ENCODE results near the gene FAM3D.

The FAM3D gene

GRCh38 chr3:58625196-58625824 lies 41.3 kb downstream of the FAM3D start:
- no peak for TF ChIP-seq ZFX (IDR thresholded peaks at IDR 0.05)
- TF ChIP-seq CTCF (conservative IDR thresholded peaks at IDR 0.05) = no peak
- H3K27ac ChIP-seq = no peak overlapping the region

- TF ChIP-seq CTCF (conservative IDR thresholded peaks at IDR 0.05) (no peak), ZFX (IDR thresholded peaks at IDR 0.05) (no peak)
- H3K27ac ChIP-seq = no peak overlapping the region
These were observed 42.0 kb downstream of the FAM3D start for GRCh38 chr3:58624550-58624949.

GRCh38 chr3:58623961-58624360 lies 42.6 kb downstream of the FAM3D start:
- TF ChIP-seq ZFX (IDR thresholded peaks at IDR 0.05) (no peak), CTCF (conservative IDR thresholded peaks at IDR 0.05) (no peak)
- H3K27ac ChIP-seq = no peak overlapping the region

- TF ChIP-seq ZFX (IDR thresholded peaks at IDR 0.05) = no peak
- no peak for TF ChIP-seq CTCF (conservative IDR thresholded peaks at IDR 0.05)
- H3K27ac ChIP-seq = no peak overlapping the region
These were observed 43.1 kb downstream of the FAM3D start for GRCh38 chr3:58623478-58623877.

- TF ChIP-seq ZFX (IDR thresholded peaks at IDR 0.05) = no peak
- no peak for TF ChIP-seq CTCF (conservative IDR thresholded peaks at IDR 0.05)
- H3K27ac ChIP-seq = no peak overlapping the region
These were observed 43.7 kb downstream of the FAM3D start for GRCh38 chr3:58622892-58623291.

- TF ChIP-seq CTCF (conservative IDR thresholded peaks at IDR 0.05) = no peak
- no peak for TF ChIP-seq ZFX (IDR thresholded peaks at IDR 0.05)
- no peak overlapping the region for H3K27ac ChIP-seq
These were observed 44.1 kb downstream of the FAM3D start for GRCh38 chr3:58622436-58622835.

- no peak for TF ChIP-seq ZFX (IDR thresholded peaks at IDR 0.05)
- TF ChIP-seq CTCF (conservative IDR thresholded peaks at IDR 0.05) = no peak
- H3K27ac ChIP-seq = no peak overlapping the region
These were observed 45.3 kb downstream of the FAM3D start for GRCh38 chr3:58621086-58621830.
